Spleen (tissue), 11 donors: ENCODE results near the gene CCRL2. TPM values are rescaled to one million over a fixed set of nuclear protein-coding genes. Genes with fewer than 3 reads are reported as not detected.
"Not testable (repeated sequence)": the region's sequence is repeated elsewhere in the genome, so short reads cannot be mapped to it uniquely, and the experiment has no call there.

Experiments used
- DNase-seq: peaks from one replicate; pipeline ENCODE4 v3.0.0-alpha.2; 2020
- H3K27ac ChIP-seq, 8 donors: fragments of 200-600 bp; sonication (generic) in 7 of 8; 1 replicate in 4 of 8; 2 replicates in 4 of 8; pipeline versions ENCODE4 v1.5.0 to v1.8.0; 2016 to 2021; ENCODE audit warnings: inconsistent platforms in 4 of 8, mild to moderate bottlenecking in 4 of 8, moderate library complexity in 1 of 8
- H3K27me3 ChIP-seq, 7 donors: fragments of 200-600 bp; sonication (generic) in 6 of 7; replicated peaks in 1 of 7; 1 replicate in 4 of 7; 2 replicates in 3 of 7; pipeline versions ENCODE4 v1.5.0 to v1.8.0; 2016 to 2021; ENCODE audit warnings: inconsistent platforms in 3 of 7, mild to moderate bottlenecking in 1 of 7
- H3K36me3 ChIP-seq, 6 donors: fragments of 200-600 bp; sonication (generic) in 5 of 6; 1 replicate in 4 of 6; 2 replicates in 2 of 6; pipeline versions ENCODE4 v1.5.0 to v1.8.0; 2016 to 2021; ENCODE audit warnings: inconsistent platforms in 2 of 6
- H3K4me1 ChIP-seq, 6 donors: fragments of 200-600 bp; sonication (generic) in 5 of 6; 1 replicate in 3 of 6; 2 replicates in 3 of 6; pipeline versions ENCODE4 v1.5.0 to v1.8.0; 2016 to 2021; ENCODE audit warnings: inconsistent platforms in 3 of 6
- H3K4me3 ChIP-seq, 8 donors: fragments of 200-600 bp; sonication (generic) in 7 of 8; 1 replicate in 4 of 8; 2 replicates in 4 of 8; pipeline versions ENCODE4 v1.5.0 to v1.8.0; 2016 to 2021; ENCODE audit warnings: inconsistent platforms in 4 of 8, mild to moderate bottlenecking in 4 of 8, moderate library complexity in 2 of 8
- H3K9me3 ChIP-seq, 8 donors: fragments of 200-600 bp; sonication (generic) in 7 of 8; 1 replicate in 4 of 8; 2 replicates in 4 of 8; pipeline versions ENCODE4 v1.5.0 to v1.8.0; 2016 to 2021; ENCODE audit warnings: inconsistent platforms in 4 of 8
- CTCF ChIP-seq, 11 experiments: fragments of 200-600 bp in 7 of 11; fragments of 450-650 bp in 4 of 11; sonication (generic) in 4 of 11; IDR thresholded peaks in 8 of 11; conservative IDR thresholded peaks in 3 of 11; 1 replicate in 7 of 11; 2 replicates in 4 of 11; pipeline versions ENCODE4 v1.4.0 to v1.8.0; 2016 to 2021; ENCODE audit warnings: antibody characterized with exemption in 11 of 11, inconsistent platforms in 4 of 11, mild to moderate bottlenecking in 1 of 11
- POLR2A ChIP-seq, 3 donors: fragments of 450-650 bp; IDR thresholded peaks; one replicate each; pipeline ENCODE4 v1.5.1; 2017; ENCODE audit warnings: antibody characterized with exemption in 3 of 3, mild to moderate bottlenecking in 1 of 3
- POLR2AphosphoS5 ChIP-seq, 3 donors: sonication (generic); formaldehyde crosslinking; IDR thresholded peaks; one replicate each; pipeline ENCODE4 v1.5.1; 2017; ENCODE audit warnings: antibody characterized with exemption in 3 of 3
- WGBS, 5 donors: extraction: QIAGEN DNeasy Blood & Tissue Kit in 3 of 5; methylation state at CpG; one replicate each; pipeline versions ENCODE4 v1.1.5 to v1.1.7; 2013 to 2018; 5-methylcytosine and 5-hydroxymethylcytosine counted together
- intact Hi-C: fragments of 100-400 bp; cut with DNase I; formaldehyde crosslinking; loops from one replicate; pipeline ENCODE4 v1.15.0; 2023; ENCODE audit warnings: low total_unique reads
- polyA plus RNA-seq, 3 donors: library from polyadenylated mRNA; stranded (reverse); fragments of 200-250 nt; gene quantifications; one replicate each; pipeline ENCODE4 v1.2.1, GENCODE V29; 2013
- total RNA-seq, 7 donors: library from RNA; depleted of rRNA in 3 of 7; stranded (reverse); fragments of >200 nt in 3 of 7; fragmentation: NEBNext Ultra II Directional in 4 of 7; extraction: Animal tissue kit (Norgen Biotek cat#: 25700) in 4 of 7; gene quantifications; one replicate each; pipeline versions ENCODE4 v1.1.0 to v1.2.1, GENCODE V29; 2016 to 2021
- donor health status: healthy with polysubstance abuse.
- donor health status: DM: no; HTN: no; CAD: no; lungs with moderate emphysema.
- donor health status: DM: no; HTN: no; CAD: no.
- donor health status: Bipolar disorder and iron deficiency.
- donor health status: healthy.
- donor health status: DM: no; HTN: no; CAD: no.
- donor health status: DM: yes; HTN: yes; CAD: no.

Gene CCRL2
- total and polyA plus RNA-seq, 10 donors, result 4.8 to 21.7 (median 13.3) TPM

DNA sequence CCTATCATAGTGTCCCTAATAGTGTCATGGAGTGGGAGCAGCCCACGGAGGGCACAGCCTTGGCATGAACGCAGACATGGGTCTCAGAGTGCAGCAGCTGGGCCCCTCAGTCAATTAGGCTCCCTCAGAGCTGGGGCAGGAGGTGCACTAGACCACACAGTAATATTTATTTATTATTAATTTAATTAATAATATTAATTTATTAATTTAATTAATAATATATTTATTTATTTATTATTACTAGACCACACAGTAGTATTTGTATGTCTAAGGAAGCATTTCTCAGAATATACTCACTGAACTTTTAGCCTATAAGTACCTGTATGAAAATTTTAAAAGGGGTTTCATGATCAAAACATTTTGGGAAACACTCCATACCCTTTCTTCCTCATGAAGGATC lies 5.5 kb upstream of the CCRL2 start:
- intact Hi-C loops, result no loop called here
- Histone ChIP-seq H3K4me1 (peaks cover 5 to 56% (median 27%) of the 10 kb centered on the region in 6 donors), H3K9me3 (no peaks in the 10 kb centered on the region), H3K27me3 (no peaks in the 10 kb centered on the region), H3K4me3 (no peak overlapping the region), H3K36me3 (no peaks in the 10 kb centered on the region), H3K27ac (no peak overlapping the region)
- 76 to 100% (median 96%) methylated on average over 2 of the region's 2 CpGs for WGBS, 5 donors
- no peak for DNase-seq
- TF ChIP-seq POLR2A (IDR thresholded peaks at IDR 0.05), result no peak
- TF ChIP-seq CTCF (IDR thresholded peaks at IDR 0.05 in 8 of 11, conservative IDR thresholded peaks at IDR 0.05 in 3 of 11), result no peak
- TF ChIP-seq POLR2AphosphoS5 (IDR thresholded peaks at IDR 0.05), result no peak

DNA sequence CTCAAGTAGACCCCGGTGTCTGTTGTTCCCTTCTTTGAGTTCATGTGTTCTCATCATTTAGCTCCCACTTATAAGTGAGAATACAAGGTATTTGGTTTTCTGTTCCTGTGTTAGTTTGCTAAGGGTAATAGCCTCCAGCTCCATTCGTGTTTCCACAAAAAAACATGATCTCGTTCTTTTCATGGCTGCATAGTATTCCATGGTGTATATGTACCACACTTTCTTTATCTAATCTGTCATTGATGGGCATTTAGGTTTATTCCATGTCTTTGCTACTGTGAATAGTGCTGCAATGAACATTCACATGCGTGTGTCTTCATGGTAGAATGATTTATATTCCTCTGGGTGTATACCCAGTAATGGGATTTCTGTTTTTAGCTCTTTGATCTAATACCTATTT lies 4.2 kb upstream of the CCRL2 start:
- H3K4me3 ChIP-seq, H3K9me3 ChIP-seq, intact Hi-C loops, H3K36me3 ChIP-seq, H3K27me3 ChIP-seq, DNase-seq: not testable (repeated sequence)
- peaks cover 9 to 59% (median 36%) of the 10 kb centered on the region in 6 donors for H3K4me1 ChIP-seq
- peak overlapping the region in 1 of 8 donors; percentile 90 for H3K27ac ChIP-seq
- WGBS, 5 donors, result 93 to 97% (median 95%) methylated on average over 4 of the region's 4 CpGs

- DNase-seq, result no peak
- H3K27ac ChIP-seq, result peak overlapping the region; percentile 76 to 91 (median 86)
- TF ChIP-seq POLR2A (IDR thresholded peaks at IDR 0.05), result no peak
- no peak for TF ChIP-seq CTCF (IDR thresholded peaks at IDR 0.05 in 8 of 11, conservative IDR thresholded peaks at IDR 0.05 in 3 of 11)
- TF ChIP-seq POLR2AphosphoS5 (IDR thresholded peaks at IDR 0.05), result peak in 1 of 3 donors; percentile 32
- 40 to 63% (median 50%) methylated on average over 11 of the region's 11 CpGs for WGBS, 5 donors
- peaks cover 12 to 69% (median 53%) of the 10 kb centered on the region in 6 donors for H3K4me1 ChIP-seq
- peaks cover 0 to 12% (median 0%) of the 10 kb centered on the region in 6 donors for H3K36me3 ChIP-seq
- peak overlapping the region in 2 of 8 donors; percentile 40 to 67 for H3K4me3 ChIP-seq
- H3K9me3 ChIP-seq, result no peaks in the 10 kb centered on the region
- no peaks in the 10 kb centered on the region for H3K27me3 ChIP-seq
- intact Hi-C loops, result no loop called here
Measured at GRCh38 chr3:46405301-46406019, 1.6 kb upstream of the CCRL2 start.

DNA sequence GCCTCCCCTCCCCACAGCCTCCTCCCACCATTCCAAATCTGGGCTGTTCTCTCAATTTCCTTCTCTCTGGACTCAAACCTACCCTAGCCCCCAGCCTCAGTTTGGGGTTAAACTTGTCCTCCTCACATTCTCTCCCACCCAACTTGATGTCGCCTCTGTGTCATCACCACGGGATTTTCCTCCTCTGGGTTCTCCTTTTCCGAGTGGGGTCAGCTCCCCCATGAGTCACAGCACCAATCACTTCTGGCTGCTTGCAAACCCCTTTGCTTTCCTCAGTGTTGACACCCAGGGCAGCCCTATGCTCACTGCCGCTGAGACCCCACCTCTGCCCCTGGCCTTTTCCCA lies 644 bp upstream of the CCRL2 start:
- Histone ChIP-seq H3K9me3 (no peaks in the 10 kb centered on the region), H3K4me1 (peaks cover 12 to 78% (median 61%) of the 10 kb centered on the region in 6 donors), H3K4me3 (peak overlapping the region in 2 of 8 donors; percentile 40 to 67), H3K27ac (peak overlapping the region; percentile 76 to 91 (median 86)), H3K27me3 (no peaks in the 10 kb centered on the region), H3K36me3 (peaks cover 0 to 12% (median 0%) of the 10 kb centered on the region in 6 donors)
- TF ChIP-seq POLR2A (IDR thresholded peaks at IDR 0.05) (no peak), POLR2AphosphoS5 (IDR thresholded peaks at IDR 0.05) (no peak), CTCF (IDR thresholded peaks at IDR 0.05 in 8 of 11, conservative IDR thresholded peaks at IDR 0.05 in 3 of 11) (no peak)
- WGBS, 5 donors, result 31 to 59% (median 40%) methylated on average over 4 of the region's 4 CpGs
- DNase-seq, result no peak
- intact Hi-C loops, result no loop called here
